Caco-2 (cell line): ENCODE data around the gene FXYD2. TPM values are rescaled to one million over a fixed set of nuclear protein-coding genes. Genes with fewer than 3 reads are reported as not detected.

Experiments
- BruUV-seq: library from RNA; stranded (reverse); fragments of 400-500 nt; replicated peaks from 2 replicates; lab custom pipeline; 2021; lab: Mats Ljungman, UMichigan
- CTCF ChIA-PET: fragments of 300-600 bp; sonication (Branson Sonifier 250); formaldehyde crosslinking; loops from one replicate; lab custom pipeline; 2022; ENCODE audit warnings: antibody characterized with exemption; lab: Charles Lee
- POLR2A ChIA-PET: fragments of 300-600 bp; sonication (Branson Sonifier 250); formaldehyde crosslinking; loops from one replicate; lab custom pipeline; 2022; ENCODE audit warnings: antibody characterized with exemption; lab: Charles Lee
- DNase-seq, 2 experiments: peaks; one replicate each; pipeline versions ENCODE4 v3.0.0 to v3.0.0-alpha.2; 2020 to 2022
- H3K27me3 ChIP-seq: replicated peaks from 2 replicates; pipeline ENCODE4 v1.6.0; 2011; ENCODE audit warnings: low read length; ENCODE audit not compliant: control insufficient read depth, insufficient read depth
- H3K36me3 ChIP-seq: 2 replicates; pipeline ENCODE4 v1.5.1; 2011; ENCODE audit warnings: low read length; ENCODE audit not compliant: control insufficient read depth, insufficient read depth
- H3K4me1 ChIP-seq: fragments of 250-450 bp; sonication (Bioruptor Pico); 2 replicates; pipeline ENCODE4 v1.5.1; 2020; ENCODE audit warnings: mild to moderate bottlenecking
- H3K4me3 ChIP-seq: 2 replicates; pipeline ENCODE4 v1.5.1; 2011; ENCODE audit warnings: low read depth, mild to moderate bottlenecking, control low read depth, low read length
- H3K9me3 ChIP-seq: fragments of 250-450 bp; sonication (Bioruptor Pico); 2 replicates; pipeline ENCODE4 v1.5.1; 2020; ENCODE audit warnings: mild to moderate bottlenecking, moderate library complexity
- H3K27ac Mint-ChIP-seq: one replicate; pipeline ENCODE4 v1.8.0; 2022; ENCODE audit warnings: mixed read lengths; ENCODE audit not compliant: unreplicated experiment
- H3K27me3 Mint-ChIP-seq: one replicate; pipeline ENCODE4 v1.8.0; 2022; ENCODE audit warnings: mixed read lengths; ENCODE audit not compliant: insufficient read depth, unreplicated experiment
- H3K36me3 Mint-ChIP-seq: one replicate; pipeline ENCODE4 v1.8.0; 2022; ENCODE audit warnings: mild to moderate bottlenecking, mixed read lengths; ENCODE audit not compliant: insufficient read depth, unreplicated experiment
- H3K4me1 Mint-ChIP-seq: one replicate; pipeline ENCODE4 v1.8.0; 2022; ENCODE audit warnings: low read depth, mixed read lengths; ENCODE audit not compliant: unreplicated experiment
- H3K4me3 Mint-ChIP-seq: one replicate; pipeline ENCODE4 v1.8.0; 2022; ENCODE audit warnings: mild to moderate bottlenecking, moderate library complexity, mixed read lengths; ENCODE audit not compliant: unreplicated experiment
- H3K9me3 Mint-ChIP-seq: one replicate; pipeline ENCODE4 v1.8.0; 2022; ENCODE audit warnings: mixed read lengths; ENCODE audit not compliant: unreplicated experiment
- CTCF ChIP-seq, 2 experiments: fragments of 200-600 bp in 1 of 2; IDR thresholded peaks; 1 replicate in 1 of 2; 2 replicates in 1 of 2; pipeline versions ENCODE4 v1.5.1 to v1.8.0; 2011 to 2022; ENCODE audit warnings: antibody characterized with exemption in 1 of 2, control low read depth in 1 of 2, inconsistent platforms in 1 of 2, low read depth in 1 of 2, low read length in 1 of 2, mild to moderate bottlenecking in 1 of 2, moderate library complexity in 1 of 2; ENCODE audit not compliant: insufficient read depth in 1 of 2, severe bottlenecking in 1 of 2, unreplicated experiment in 1 of 2
- intact Hi-C: fragments of 100-400 bp; cut with micrococcal nuclease; formaldehyde crosslinking; loops from one replicate; pipeline ENCODE4 v1.10.0; 2022; ENCODE audit not compliant: unreplicated experiment
- total RNA-seq: library from RNA; stranded (reverse); gene quantifications from 2 replicates; pipeline ENCODE4 v1.2.3, GENCODE V29; 2022

FXYD2 gene
- total RNA-seq, 1 experiment from 2014 or later = 0.48 TPM

GRCh38 chr11:117831661-117832415 is 7.3 kb upstream of the FXYD2 start:
- H3K36me3 ChIP-seq = no peaks in the 10 kb centered on the region
- Mint-ChIP-seq H3K9me3 (no peaks in the 10 kb centered on the region), H3K36me3 (peaks cover 5% of the 10 kb centered on the region), H3K27ac (no peak overlapping the region), H3K4me3 (no peak overlapping the region), H3K4me1 (peaks cover 32% of the 10 kb centered on the region), H3K27me3 (peaks cover 4% of the 10 kb centered on the region)
- H3K27me3 ChIP-seq = no peaks in the 10 kb centered on the region
- no peak overlapping the region for H3K4me3 ChIP-seq
- no peak for DNase-seq
- ChIA-PET CTCF (interaction anchor here (1.7 kb wide), 1 partner anchor 13 kb away, joined by 5 read pairs; no protein-coding TSS in a partner anchor), POLR2A (no interaction called here)
- no peaks in the 10 kb centered on the region for H3K9me3 ChIP-seq
- intact Hi-C loops = no loop called here
- H3K4me1 ChIP-seq = peaks cover 18% of the 10 kb centered on the region
- no TSS peak for BruUV-seq
- no peak for TF ChIP-seq CTCF (IDR thresholded peaks at IDR 0.05; ENCODE audit: insufficient read depth in 1 of 2, low read depth in 1 of 2, low read length in 1 of 2, severe bottlenecking in 1 of 2, unreplicated experiment in 1 of 2)

- H3K9me3 ChIP-seq = no peaks in the 10 kb centered on the region
- intact Hi-C loops = no loop called here
- BruUV-seq = no TSS peak
- peak in 1 of 2 experiments; percentile 37 for DNase-seq
- ChIA-PET CTCF (interaction anchor here (1.7 kb wide), 1 partner anchor 12 kb away, joined by 5 read pairs; no protein-coding TSS in a partner anchor), POLR2A (no interaction called here)
- no peak overlapping the region for H3K4me3 Mint-ChIP-seq
- no peak for TF ChIP-seq CTCF (IDR thresholded peaks at IDR 0.05; ENCODE audit: insufficient read depth in 1 of 2, low read depth in 1 of 2, low read length in 1 of 2, severe bottlenecking in 1 of 2, unreplicated experiment in 1 of 2)
- H3K4me3 ChIP-seq = no peak overlapping the region
- no peaks in the 10 kb centered on the region for H3K9me3 Mint-ChIP-seq
- H3K36me3 ChIP-seq = no peaks in the 10 kb centered on the region
- no peaks in the 10 kb centered on the region for H3K27me3 Mint-ChIP-seq
- H3K27me3 ChIP-seq = no peaks in the 10 kb centered on the region
- H3K4me1 Mint-ChIP-seq = peaks cover 36% of the 10 kb centered on the region
- H3K36me3 Mint-ChIP-seq = peaks cover 5% of the 10 kb centered on the region
- peaks cover 22% of the 10 kb centered on the region for H3K4me1 ChIP-seq
- H3K27ac Mint-ChIP-seq = no peak overlapping the region
Measured at GRCh38 chr11:117830674-117831351, 6.3 kb upstream of the FXYD2 start.

GRCh38 chr11:117830072-117830471 is 5.5 kb upstream of the FXYD2 start:
- no peaks in the 10 kb centered on the region for H3K27me3 Mint-ChIP-seq
- ChIA-PET POLR2A (no interaction called here), CTCF (interaction anchor here (1.7 to 2.1 kb wide), 2 partner anchors 11 to 117 kb away, joined by 5 to 9 read pairs; no protein-coding TSS in a partner anchor)
- H3K4me3 Mint-ChIP-seq = no peak overlapping the region
- H3K9me3 ChIP-seq = no peaks in the 10 kb centered on the region
- H3K4me1 ChIP-seq = peaks cover 22% of the 10 kb centered on the region
- H3K9me3 Mint-ChIP-seq = no peaks in the 10 kb centered on the region
- no peaks in the 10 kb centered on the region for H3K36me3 ChIP-seq
- peaks cover 10% of the 10 kb centered on the region for H3K36me3 Mint-ChIP-seq
- intact Hi-C loops = no loop called here
- BruUV-seq = no TSS peak
- no peak for DNase-seq
- H3K4me3 ChIP-seq = no peak overlapping the region
- no peak overlapping the region for H3K27ac Mint-ChIP-seq
- H3K4me1 Mint-ChIP-seq = peaks cover 36% of the 10 kb centered on the region
- no peaks in the 10 kb centered on the region for H3K27me3 ChIP-seq
- TF ChIP-seq CTCF (IDR thresholded peaks at IDR 0.05; ENCODE audit: insufficient read depth in 1 of 2, low read depth in 1 of 2, low read length in 1 of 2, severe bottlenecking in 1 of 2, unreplicated experiment in 1 of 2) = no peak
